Mesodermal cell (in vitro differentiated cells): ENCODE data around the gene UNC13A.

Experiments
- H3K27ac ChIP-seq: 2 replicates; pipeline ENCODE4 v1.7.0; 2013; ENCODE audit warnings: mild to moderate bottlenecking, low read depth, low read length, moderate library complexity; ENCODE audit not compliant: severe bottlenecking
- H3K36me3 ChIP-seq: 2 replicates; pipeline ENCODE4 v1.7.1; 2013; ENCODE audit warnings: mild to moderate bottlenecking, low read length, moderate library complexity; ENCODE audit not compliant: control insufficient read depth, insufficient read depth
- H3K4me1 ChIP-seq: one replicate; pipeline ENCODE4 v1.7.1; 2013; ENCODE audit warnings: mild to moderate bottlenecking, low read length; ENCODE audit not compliant: insufficient read depth, control insufficient read depth, poor library complexity, severe bottlenecking
- H3K4me3 ChIP-seq: 2 replicates; pipeline ENCODE4 v1.7.0; 2013; ENCODE audit warnings: low read length, control low read depth, mild to moderate bottlenecking; ENCODE audit not compliant: insufficient read depth, poor library complexity, severe bottlenecking; ENCODE audit errors: extremely low read depth
- H3K9me3 ChIP-seq: 2 replicates; pipeline ENCODE4 v1.7.1; 2013; ENCODE audit warnings: mild to moderate bottlenecking, low read length, moderate library complexity; ENCODE audit not compliant: control insufficient read depth
- WGBS, 2 experiments: methylation state at CpG; one replicate each; pipeline ENCODE4 v1.1.5; 2013; ENCODE audit warnings: missing lambda C conversion rate in 2 of 2; ENCODE audit not compliant: insufficient coverage in 2 of 2; 5-methylcytosine and 5-hydroxymethylcytosine counted together

The UNC13A gene

GRCh38 chr19:17567940-17568339 is 120.2 kb downstream of the UNC13A start:
- H3K4me1 ChIP-seq: peaks cover 3% of the 10 kb centered on the region
- no peak overlapping the region for H3K4me3 ChIP-seq
- H3K9me3 ChIP-seq: no peaks in the 10 kb centered on the region
- no peak overlapping the region for H3K27ac ChIP-seq
- peaks cover 78% of the 10 kb centered on the region for H3K36me3 ChIP-seq
- WGBS, 2 experiments: 100% methylated on average over 1 of the region's 1 CpG

GRCh38 chr19:17565611-17566010 is 122.5 kb downstream of the UNC13A start:
- Histone ChIP-seq H3K27ac (no peak overlapping the region), H3K9me3 (no peaks in the 10 kb centered on the region), H3K36me3 (peaks cover 72% of the 10 kb centered on the region), H3K4me3 (no peak overlapping the region), H3K4me1 (peaks cover 3% of the 10 kb centered on the region)
- 80 to 84% methylated on average over 2 of the region's 3 CpGs for WGBS, 2 experiments

- 71 to 76% methylated on average over 6 of the region's 6 CpGs for WGBS, 2 experiments
These were observed 123.4 kb downstream of the UNC13A start for GRCh38 chr19:17564781-17565180.

DNA sequence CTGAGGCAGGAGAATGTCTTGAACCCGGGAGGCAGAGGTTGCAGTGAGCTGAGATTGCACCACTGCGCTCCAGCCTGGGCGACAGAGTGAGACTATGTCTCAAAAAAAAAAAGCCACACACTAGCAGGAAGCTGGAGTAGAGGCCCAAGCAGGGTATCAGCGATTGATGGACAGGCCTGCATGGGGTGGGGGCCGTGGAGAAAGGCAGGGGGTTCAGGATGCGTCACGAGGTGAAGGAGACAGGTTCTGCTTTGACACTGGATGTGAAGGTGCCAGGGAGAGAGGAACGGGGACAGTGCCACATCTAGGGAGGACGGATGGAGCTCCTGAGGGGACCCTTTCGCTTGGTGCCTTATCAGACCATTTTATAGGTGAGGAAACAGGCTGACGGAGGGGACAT is 125.6 kb downstream of the UNC13A start:
- 86 to 92% methylated on average over 9 to 11 of the region's 11 CpGs for WGBS, 2 experiments
- Histone ChIP-seq H3K4me1 (peaks cover 7% of the 10 kb centered on the region), H3K27ac (no peak overlapping the region), H3K36me3 (peaks cover 61% of the 10 kb centered on the region), H3K4me3 (no peak overlapping the region), H3K9me3 (no peaks in the 10 kb centered on the region)

More at GRCh38 chr19:17564781-17565180, 123.4 kb downstream of the UNC13A start:
- H3K36me3 ChIP-seq: peaks cover 69% of the 10 kb centered on the region
- H3K27ac ChIP-seq: peak overlapping the region; percentile 57
- peaks cover 7% of the 10 kb centered on the region for H3K4me1 ChIP-seq
- H3K4me3 ChIP-seq: no peak overlapping the region
- H3K9me3 ChIP-seq: no peaks in the 10 kb centered on the region

GRCh38 chr19:17562097-17562496 is 126.1 kb downstream of the UNC13A start:
- Histone ChIP-seq H3K36me3 (peaks cover 61% of the 10 kb centered on the region), H3K4me3 (no peak overlapping the region), H3K4me1 (peaks cover 7% of the 10 kb centered on the region), H3K9me3 (no peaks in the 10 kb centered on the region), H3K27ac (no peak overlapping the region)
- 100% methylated on average over 3 of the region's 4 CpGs for WGBS, 2 experiments

DNA sequence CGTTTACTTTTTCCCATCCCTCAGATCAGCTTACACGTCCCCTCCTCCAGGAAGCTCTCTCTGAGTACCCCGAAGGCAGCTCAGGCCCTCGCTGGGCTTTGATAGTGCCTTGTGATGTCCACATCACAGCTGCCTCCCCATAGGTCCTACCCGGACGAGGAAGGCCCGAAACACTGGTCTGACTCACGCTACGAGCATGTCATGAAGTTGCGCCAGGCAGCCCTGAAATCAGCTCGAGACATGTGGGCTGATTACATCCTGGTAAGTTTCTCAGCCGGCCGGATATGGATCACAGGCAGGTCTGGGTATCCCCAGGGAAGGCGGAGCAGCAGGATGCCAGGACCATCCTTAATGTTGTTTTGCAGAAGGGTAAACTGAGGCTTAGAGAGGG is 128.0 kb downstream of the UNC13A start:
- Histone ChIP-seq H3K36me3 (peaks cover 54% of the 10 kb centered on the region), H3K4me1 (peaks cover 7% of the 10 kb centered on the region), H3K27ac (peak overlapping the region; percentile 49), H3K9me3 (no peaks in the 10 kb centered on the region), H3K4me3 (no peak overlapping the region)
- WGBS, 2 experiments: 89 to 95% methylated on average over 14 of the region's 14 CpGs

DNA sequence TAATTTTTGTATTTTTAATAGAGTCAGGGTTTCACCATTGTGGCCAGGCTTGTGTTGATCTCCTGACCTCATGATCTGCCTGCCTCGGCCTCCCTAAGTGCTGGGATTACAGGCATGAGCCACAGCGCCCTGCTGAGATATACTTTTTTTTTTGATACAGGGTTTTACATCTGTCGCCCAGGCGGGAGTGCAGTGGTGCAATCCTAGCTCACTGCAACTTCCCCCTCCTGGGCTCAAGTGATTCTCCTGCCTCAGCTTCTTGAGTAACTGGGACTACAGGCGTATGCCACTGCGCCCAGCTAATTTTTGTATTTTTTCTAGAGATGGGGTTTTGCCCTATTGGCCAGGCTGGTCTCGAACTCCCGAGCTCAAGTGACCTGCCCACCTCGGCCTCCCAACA is 130.7 kb downstream of the UNC13A start:
- peaks cover 7% of the 10 kb centered on the region for H3K4me1 ChIP-seq
- no peak overlapping the region for H3K4me3 ChIP-seq
- WGBS, 2 experiments: 91 to 96% methylated on average over 8 of the region's 9 CpGs
- H3K9me3 ChIP-seq: no peaks in the 10 kb centered on the region
- H3K36me3 ChIP-seq: peaks cover 39% of the 10 kb centered on the region
- no peak overlapping the region for H3K27ac ChIP-seq

GRCh38 chr19:17556995-17557394 is 131.2 kb downstream of the UNC13A start:
- Histone ChIP-seq H3K9me3 (no peaks in the 10 kb centered on the region), H3K4me1 (peaks cover 7% of the 10 kb centered on the region), H3K27ac (no peak overlapping the region), H3K36me3 (peaks cover 34% of the 10 kb centered on the region), H3K4me3 (peak overlapping the region; percentile 72)
- WGBS, 2 experiments: 94% methylated on average over 5 to 6 of the region's 7 CpGs

- Histone ChIP-seq H3K4me3 (peak overlapping the region; percentile 72), H3K9me3 (no peaks in the 10 kb centered on the region), H3K36me3 (peaks cover 27% of the 10 kb centered on the region), H3K27ac (no peak overlapping the region), H3K4me1 (peaks cover 7% of the 10 kb centered on the region)
- 12 to 15% methylated on average over 34 to 44 of the region's 46 CpGs for WGBS, 2 experiments
These were observed 132.0 kb downstream of the UNC13A start for GRCh38 chr19:17555929-17556813.

GRCh38 chr19:17555480-17555928 is 132.7 kb downstream of the UNC13A start, which contains the start of gene COLGALT1:
COLGALT1 (plus strand) TSS chr19:17555649; CDS start chr19:17555714, 65 bp downstream.
- H3K4me3 ChIP-seq: peak within 1 kb of the TSS; percentile 72
- 0 to 1% methylated on average over 62 to 64 of the region's 64 CpGs for WGBS, 2 experiments
- H3K4me1 ChIP-seq: peaks cover 7% of the 10 kb centered on the region
- H3K9me3 ChIP-seq: no peaks in the 10 kb centered on the region
- peaks cover 25% of the 10 kb centered on the region for H3K36me3 ChIP-seq
- H3K27ac ChIP-seq: no peak within 1 kb of the TSS

- Histone ChIP-seq H3K4me3 (peak overlapping the region; percentile 72), H3K36me3 (peaks cover 22% of the 10 kb centered on the region), H3K4me1 (peaks cover 3% of the 10 kb centered on the region), H3K9me3 (no peaks in the 10 kb centered on the region), H3K27ac (no peak overlapping the region)
- 26 to 34% methylated on average over 12 to 15 of the region's 19 CpGs for WGBS, 2 experiments
These were observed 133.1 kb downstream of the UNC13A start for GRCh38 chr19:17554968-17555479.
